ENCODE results near the gene SMG6. TPM values are rescaled to one million over a fixed set of nuclear protein-coding genes. Genes with fewer than 3 reads are reported as not detected.

The SMG6 gene
- total and polyA plus RNA-seq, 2 of the 13 experiments (the other 11 are each of a cell fraction or from before 2014, with no cell fraction given): 4.6 to 14.6 TPM

GRCh38 chr17:2336852-2337543, 33.4 kb upstream of the SMG6 start, which contains the start of gene SGSM2 (continued):
- no peak for TF ChIP-seq TOPORS (CRISPR knock-in tag; IDR thresholded peaks at IDR 0.05)
- peak; percentile 13; the same call in 1 of the 2 replicates for TF ChIP-seq UBTF (CRISPR knock-in tag; IDR thresholded peaks at IDR 0.05)
- 0 out of 2 replicates have a peak, but pooled peaks have one; percentile 11 for TF ChIP-seq ARID2 (CRISPR knock-in tag; IDR thresholded peaks at IDR 0.05; ENCODE audit: borderline replicate concordance)
- peak; percentile 97 for TF ChIP-seq ZNF777 (CRISPR knock-in tag; IDR thresholded peaks at IDR 0.05)
- TF ChIP-seq DPF2 (CRISPR knock-in tag; IDR thresholded peaks at IDR 0.05; ENCODE audit: borderline replicate concordance, low read depth): 0 out of 2 replicates have a peak, but pooled peaks have one; percentile 6
- TF ChIP-seq ZNF296 (CRISPR knock-in tag; conservative IDR thresholded peaks at IDR 0.05): 0 out of 2 replicates have a peak, but pooled peaks have one; percentile 64
- TF ChIP-seq SAP130 (CRISPR knock-in tag; IDR thresholded peaks at IDR 0.05; ENCODE audit: low read depth): 0 out of 2 replicates have a peak, but pooled peaks have one; percentile 28
- TF ChIP-seq REL (CRISPR knock-in tag; conservative IDR thresholded peaks at IDR 0.05): peak; percentile 76; the same call in 1 of the 2 replicates
- TF ChIP-seq ZNF318 (CRISPR knock-in tag; IDR thresholded peaks at IDR 0.05): no peak
- 0 out of 2 replicates have a peak, but pooled peaks have one; percentile 5 for TF ChIP-seq SP140L (CRISPR knock-in tag; IDR thresholded peaks at IDR 0.05; ENCODE audit: borderline replicate concordance)
- 0 out of 2 replicates have a peak, but pooled peaks have one; percentile 25 for TF ChIP-seq NR0B2 (CRISPR knock-in tag; IDR thresholded peaks at IDR 0.05)
- 0 out of 2 replicates have a peak, but pooled peaks have one; percentile 8 for TF ChIP-seq CREBL2 (CRISPR knock-in tag; IDR thresholded peaks at IDR 0.05; ENCODE audit: borderline replicate concordance)
- no peak for TF ChIP-seq ZNF816 (CRISPR knock-in tag; IDR thresholded peaks at IDR 0.05; ENCODE audit: borderline replicate concordance)
- TF ChIP-seq KDM3A (CRISPR knock-in tag; IDR thresholded peaks at IDR 0.05; ENCODE audit: low read depth): 0 out of 2 replicates have a peak, but pooled peaks have one; percentile 9
- peak; percentile 13; the same call in 1 of the 2 replicates for TF ChIP-seq ZNF30 (CRISPR knock-in tag; IDR thresholded peaks at IDR 0.05)
- TF ChIP-seq ZNF761 (CRISPR knock-in tag; conservative IDR thresholded peaks at IDR 0.05): 0 out of 2 replicates have a peak, but pooled peaks have one; percentile 12
- TF ChIP-seq RFX1 (IDR thresholded peaks at IDR 0.05): peak; percentile 56; the same call in 1 of the 2 replicates
- TF ChIP-seq AHR (CRISPR knock-in tag; IDR thresholded peaks at IDR 0.05): no peak

Data from HepG2 (cell line).